ENCODE measurements around the gene CLDND2.

CLDND2 gene

DNA sequence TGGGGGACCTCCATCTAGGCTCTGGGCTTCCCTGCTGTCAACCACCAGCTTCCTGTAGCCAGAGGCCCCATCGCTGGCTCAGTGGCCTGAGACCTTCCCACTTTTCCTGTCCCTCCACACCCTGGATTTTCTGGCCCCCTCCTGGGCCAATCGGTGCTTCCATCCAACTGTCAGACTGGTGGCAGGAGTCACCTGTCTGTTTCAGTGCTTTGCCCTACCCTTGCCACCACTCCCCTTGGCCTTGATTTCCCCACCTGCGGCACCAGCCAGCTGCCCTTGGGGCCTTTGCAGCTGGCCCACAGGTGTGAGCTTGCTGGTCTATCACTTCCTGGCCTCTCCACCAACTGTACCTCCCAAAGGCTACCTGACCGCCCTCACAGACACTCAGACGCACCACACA is 39.4 kb downstream of the CLDND2 start:
- DNase-seq, result no peak

DNA sequence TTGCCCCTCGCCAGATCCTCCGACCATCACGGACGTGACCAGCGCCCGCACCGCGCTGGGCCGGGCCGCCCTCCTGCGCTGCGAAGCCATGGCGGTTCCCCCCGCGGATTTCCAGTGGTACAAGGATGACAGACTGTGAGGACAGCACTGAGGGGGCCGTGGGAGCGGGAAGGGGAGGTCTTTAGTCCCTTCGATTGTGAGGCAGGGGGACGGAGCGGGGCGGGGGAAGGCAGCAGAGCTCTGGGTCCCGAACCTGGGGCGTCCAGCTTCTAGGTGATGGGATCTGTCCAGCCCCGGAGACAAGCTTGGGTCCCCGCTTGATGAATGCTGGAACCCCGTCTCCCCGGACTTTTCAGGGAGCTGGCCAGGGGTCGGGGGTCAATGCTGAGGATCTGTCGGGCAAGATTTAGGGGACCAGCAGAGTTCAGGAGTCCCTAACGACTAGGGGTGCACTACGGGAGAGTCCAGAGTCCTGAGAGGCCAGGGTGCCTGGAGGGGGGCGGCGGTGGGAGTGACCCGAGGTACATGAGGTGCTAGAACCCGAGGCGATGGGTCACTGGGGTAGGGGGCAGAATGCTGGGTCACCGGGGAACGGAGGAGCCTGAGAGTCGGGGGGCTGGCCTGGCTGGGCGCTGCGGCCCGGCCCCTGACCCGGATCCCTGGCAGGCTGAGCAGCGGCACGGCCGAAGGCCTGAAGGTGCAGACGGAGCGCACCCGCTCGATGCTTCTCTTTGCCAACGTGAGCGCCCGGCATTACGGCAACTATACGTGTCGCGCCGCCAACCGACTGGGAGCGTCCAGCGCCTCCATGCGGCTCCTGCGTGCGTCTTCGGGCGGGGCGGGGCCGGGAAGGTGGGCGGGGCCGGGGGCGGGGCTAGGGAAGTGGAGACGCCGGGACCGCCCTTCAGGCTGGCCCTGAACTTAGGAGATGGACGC is 41.5 kb downstream of the CLDND2 start:
- DNase-seq, result peak in 1 of 2 experiments; percentile 11

DNA sequence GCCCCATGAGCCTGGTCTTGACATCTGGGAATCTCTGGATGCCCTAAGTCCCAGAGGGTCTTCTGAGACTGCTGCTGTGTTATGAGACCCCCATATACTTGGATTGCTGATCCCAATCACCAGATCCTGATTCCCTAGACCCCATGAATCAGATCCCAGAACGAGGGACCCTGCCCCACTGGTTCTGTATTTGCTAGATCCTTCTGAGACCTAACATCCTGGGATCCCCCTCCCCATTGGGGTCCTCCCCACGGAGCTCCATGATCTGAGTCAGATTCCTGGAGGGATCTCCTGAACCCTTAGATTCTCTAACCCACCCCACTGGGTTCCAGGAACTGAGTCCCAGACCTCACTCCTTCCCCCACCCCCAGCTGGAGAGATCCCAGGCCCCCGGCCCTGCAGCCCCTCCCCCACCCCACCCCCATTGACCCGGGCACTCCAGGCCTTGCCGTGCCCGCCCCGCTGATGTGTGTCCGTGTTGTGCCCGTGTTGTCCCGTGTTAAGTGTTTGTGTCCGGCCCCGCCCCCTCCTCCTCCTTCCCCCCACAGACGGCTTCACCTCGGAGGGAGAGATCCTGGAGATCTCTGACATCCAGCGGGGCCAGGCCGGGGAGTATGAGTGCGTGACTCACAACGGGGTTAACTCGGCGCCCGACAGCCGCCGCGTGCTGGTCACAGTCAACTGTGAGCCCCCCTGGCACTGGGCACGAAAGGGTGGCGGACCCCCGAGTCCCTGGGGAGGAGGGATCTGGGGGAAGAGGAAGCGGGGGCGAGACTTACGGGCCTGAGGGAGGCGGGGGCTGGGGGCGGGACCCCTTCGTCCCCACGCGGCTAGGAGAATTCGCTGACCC is 42.4 kb downstream of the CLDND2 start:
- DNase-seq, result no peak

DNA sequence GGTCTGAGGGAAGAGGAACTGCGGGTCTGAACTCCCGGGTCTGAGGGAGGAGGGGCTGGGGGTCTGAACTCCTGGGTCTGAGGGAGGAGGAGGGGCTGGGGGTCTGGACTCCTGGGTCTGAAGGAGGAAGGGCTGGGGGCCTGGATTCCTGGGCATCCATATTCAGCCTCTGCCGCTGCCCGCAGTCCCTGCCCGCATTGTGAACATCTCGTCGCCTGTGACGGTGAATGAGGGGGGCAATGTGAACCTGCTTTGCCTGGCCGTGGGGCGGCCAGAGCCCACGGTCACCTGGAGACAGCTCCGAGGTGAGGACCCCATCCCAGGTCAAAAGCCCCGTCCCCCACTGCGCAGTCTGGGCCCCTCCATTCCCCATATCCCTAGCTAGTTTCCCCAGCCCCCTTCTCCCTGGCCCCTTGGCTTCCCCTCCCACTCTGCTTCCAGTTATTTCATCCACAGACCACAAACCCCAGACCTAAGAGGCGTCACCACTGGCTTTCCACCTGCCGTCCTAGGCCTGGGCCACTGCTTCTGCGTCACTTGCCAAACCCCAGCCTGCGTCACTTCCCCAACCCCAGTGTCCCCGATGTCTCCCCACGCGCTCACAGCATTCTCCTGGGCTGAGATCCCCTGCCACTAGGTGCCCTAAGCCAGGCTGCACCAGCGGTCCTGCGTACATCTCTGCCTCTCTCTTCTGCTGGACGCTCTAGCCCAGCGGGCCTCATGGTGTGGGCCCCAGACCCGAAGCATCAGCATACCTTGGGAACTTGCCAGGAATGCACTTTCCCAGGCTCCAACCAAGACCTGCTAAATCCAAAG is 43.4 kb downstream of the CLDND2 start:
- DNase-seq, result no peak

DNA sequence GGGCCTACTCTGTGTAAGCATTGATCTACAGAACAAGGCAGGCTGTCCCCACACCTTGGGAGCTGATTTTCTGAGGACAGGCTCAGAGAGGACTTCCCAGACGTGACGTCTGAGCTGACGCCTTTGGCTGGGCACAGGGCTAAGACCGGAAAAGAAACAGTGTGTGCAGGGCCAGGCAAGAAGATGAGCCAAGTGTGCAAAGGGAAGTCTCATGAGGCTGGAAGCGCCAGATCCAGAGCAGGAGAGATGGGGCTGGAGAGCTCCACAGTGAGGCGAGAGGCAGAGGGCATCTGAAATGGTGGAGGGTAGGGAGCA is 44.7 kb downstream of the CLDND2 start:
- DNase-seq, result no peak

DNA sequence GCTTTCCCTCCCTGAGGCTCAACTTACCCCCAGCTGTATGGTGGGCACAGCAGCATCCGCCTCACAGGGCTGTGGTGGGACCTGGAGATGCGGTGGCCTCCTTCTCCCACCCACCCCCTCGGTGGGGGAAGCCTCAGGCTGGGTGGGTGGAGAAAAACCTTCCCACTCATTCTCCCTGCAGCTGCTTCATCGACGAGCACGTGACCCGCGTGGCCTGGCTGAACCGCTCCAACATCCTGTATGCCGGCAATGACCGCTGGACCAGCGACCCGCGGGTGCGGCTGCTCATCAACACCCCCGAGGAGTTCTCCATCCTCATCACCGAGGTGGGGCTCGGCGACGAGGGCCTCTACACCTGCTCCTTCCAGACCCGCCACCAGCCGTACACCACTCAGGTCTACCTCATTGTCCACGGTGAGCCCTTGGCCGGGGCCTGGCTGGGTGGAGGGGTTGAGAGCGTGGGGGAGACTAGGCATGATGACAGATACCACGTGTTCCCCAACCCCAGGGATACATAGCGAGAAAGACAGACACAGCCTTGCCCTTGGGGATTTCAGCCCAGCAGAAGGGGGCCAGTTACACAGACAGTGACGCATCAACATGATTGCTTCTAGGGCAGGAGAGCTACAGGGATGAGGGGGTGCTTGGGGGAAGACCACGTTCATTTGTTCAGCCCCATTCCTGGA is 45.2 kb downstream of the CLDND2 start:
- no peak for DNase-seq

DNA sequence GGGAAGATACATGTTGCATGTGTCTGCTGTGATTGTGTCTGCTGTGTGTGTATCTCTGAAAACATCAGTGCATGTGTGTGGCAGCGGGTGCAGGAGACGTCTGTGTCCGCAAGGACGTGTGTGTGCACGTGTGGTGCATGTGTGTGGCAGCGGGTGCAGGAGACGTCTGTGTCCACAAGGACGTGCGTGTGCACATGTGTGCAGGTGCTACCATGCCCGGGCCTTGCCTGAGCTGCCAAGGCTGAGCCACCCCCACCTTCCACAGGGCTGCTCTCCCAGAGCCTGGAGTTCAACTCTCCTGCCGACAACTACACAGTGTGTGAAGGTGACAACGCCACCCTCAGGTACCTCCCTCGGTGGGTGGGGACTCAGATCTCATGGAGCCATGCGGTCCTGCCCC is 47.0 kb downstream of the CLDND2 start:
- DNase-seq, result no peak

DNA sequence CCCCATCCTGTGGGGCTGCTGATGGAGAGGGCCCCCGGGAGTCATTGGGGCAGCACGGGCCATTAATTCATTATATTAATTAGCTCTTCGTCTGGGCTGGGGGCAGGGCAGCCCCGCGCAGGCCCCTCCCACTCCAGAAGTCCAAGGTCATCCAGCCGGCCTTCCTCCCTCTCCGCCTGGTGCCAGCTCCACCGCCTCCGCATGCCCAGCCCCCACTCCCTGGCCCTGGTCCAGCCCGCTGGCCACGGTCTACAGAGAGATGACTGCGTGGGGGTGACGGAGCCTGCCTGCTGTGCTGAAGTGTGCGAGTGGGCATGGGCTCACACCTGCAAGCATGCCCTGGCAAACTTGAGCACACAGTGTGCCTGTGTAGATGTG is 48.5 kb downstream of the CLDND2 start:
- DNase-seq, result no peak

DNA sequence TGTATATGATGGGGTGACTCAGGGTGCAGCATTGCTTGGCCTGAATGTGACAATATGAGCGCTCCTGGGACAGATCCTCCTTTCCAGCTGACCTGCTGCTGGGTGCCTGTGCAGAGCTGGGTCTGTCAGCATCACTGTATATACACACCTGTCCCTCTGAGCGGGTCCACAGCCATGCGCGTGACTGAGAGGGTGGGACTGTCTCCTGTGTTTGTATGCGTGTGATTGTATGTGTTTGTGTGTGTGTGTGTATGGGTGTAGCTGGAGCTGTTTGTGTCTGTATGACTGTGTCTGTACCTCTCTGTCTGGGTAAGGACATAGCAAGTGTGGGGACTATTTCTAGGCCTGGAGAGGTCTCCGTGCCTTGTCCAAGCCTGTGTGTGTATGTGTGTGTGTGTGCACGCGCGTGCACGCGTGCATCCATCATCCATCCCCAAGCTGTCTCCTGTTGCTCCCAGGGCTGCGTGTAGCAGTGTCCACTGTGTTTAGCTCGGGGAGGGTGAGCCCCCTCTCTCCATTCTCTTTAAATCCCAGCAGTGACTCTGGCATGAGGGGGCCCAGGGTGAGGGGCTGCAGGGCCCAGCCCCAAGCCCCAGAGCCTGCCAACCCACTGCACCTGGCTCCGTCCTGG is 49.0 kb downstream of the CLDND2 start:
- no peak for DNase-seq

DNA sequence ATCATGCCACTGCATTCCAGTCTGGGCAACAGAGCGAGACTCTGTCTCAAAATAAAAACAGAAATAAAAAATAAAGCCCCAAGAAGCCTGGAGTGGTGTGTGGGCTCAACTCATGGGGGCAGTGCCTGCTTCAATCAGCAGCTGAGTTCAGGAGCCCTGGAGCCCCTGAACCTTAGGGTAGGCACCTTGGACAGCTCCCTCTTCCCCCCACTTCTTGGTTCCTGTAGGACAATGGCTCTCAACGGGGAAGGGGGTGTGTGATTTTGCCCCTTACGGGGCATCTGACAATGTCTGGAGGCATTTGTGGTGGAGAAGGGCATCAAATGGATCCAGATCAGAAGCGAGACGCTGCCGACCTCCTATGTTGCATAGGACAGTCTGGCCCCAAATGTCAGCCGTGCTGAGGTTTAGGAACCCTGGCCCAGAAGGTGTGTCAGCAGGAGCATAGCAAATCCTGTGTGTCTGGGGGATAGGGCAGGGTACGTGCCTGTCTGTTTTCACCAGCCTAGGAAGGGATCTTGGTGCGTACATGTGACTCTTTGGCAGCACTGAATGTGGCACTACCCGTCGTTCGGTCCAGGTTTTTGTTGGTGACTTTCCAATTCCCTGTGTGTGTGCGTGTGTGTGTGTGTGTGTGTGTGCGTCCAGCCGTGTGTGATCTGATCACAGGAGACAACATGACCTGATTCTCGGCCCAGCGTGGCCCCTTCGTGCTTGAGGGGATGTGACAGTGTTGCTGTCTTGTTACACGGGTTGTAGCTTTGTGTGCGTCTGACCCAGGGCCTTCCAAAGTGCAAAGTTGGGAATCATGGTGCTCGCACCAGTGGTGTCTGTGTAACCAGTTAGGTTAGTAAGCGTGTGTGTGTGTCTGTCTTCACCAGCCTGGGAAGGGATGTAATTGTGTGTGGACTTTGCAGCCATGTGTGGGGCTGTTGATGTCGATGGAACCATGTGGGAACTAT is 49.8 kb downstream of the CLDND2 start:
- no peak for DNase-seq

DNA sequence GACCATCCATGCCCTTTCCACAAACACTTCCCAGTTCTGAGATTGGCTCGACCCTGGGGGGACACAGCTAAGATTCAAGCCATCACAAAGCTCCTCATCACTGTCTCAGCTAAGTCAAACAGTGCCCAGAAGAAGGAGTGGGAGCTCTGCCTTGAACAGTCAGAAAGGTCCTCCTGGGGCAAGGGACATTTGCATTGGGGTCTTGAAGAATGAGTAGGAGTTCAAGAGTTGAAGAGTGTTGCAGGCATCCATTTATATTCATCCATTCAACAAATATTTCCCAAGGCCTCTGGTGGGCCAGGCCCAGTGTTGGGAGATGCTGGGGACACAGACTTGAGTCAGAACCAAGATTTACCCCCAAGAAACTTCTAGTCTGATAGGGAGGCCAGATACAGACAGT is 50.8 kb downstream of the CLDND2 start:
- DNase-seq, result no peak

DNA sequence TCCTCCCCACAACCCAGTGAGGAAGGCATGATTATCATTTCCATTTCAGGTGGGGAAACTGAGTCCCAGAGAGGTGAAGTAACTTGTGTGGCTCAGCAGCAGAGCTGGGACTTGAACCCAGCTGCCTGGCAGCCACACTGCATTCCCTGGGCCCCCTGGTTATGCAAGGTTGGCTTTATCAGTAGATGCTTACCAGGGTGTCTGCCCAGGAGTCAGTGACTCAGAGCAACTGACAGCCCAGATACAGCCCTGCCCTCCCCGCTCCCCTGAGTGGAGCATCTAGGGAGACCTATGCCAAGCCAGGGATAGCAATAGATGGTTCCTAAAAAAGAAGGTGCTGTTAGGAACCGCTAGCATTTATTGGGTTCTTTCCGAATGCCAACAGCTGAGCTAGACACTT is 51.4 kb downstream of the CLDND2 start:
- DNase-seq, result no peak

All from NCI-H446 (cell line).